Ammon's horn (tissue), 1 donor: ENCODE results near the gene CDH13.

ENCODE experiments used
- DNase-seq: peaks from one replicate; pipeline ENCODE4 v3.0.0-alpha.2; 2016; ENCODE audit warnings: low spot score

CDH13 gene

GRCh38 chr16:82626791-82627261 is at the start of gene CDH13:
TSS of gene CDH13 (plus strand) at chr16:82626969.
- DNase-seq = peak; percentile 60

- peak; percentile 79 for DNase-seq
Measured at GRCh38 chr16:82580298-82580890, 46.4 kb upstream of the CDH13 start.

- no peak for DNase-seq
Measured at GRCh38 chr16:82582975-82583374, 43.8 kb upstream of the CDH13 start.

GRCh38 chr16:82583422-82583821 is 43.3 kb upstream of the CDH13 start:
- DNase-seq = no peak

- DNase-seq = peak; percentile 23
Measured at GRCh38 chr16:82584553-82585152, 42.1 kb upstream of the CDH13 start.

- DNase-seq = no peak
Measured at GRCh38 chr16:82585675-82586074, 41.1 kb upstream of the CDH13 start.

- no peak for DNase-seq
Measured at GRCh38 chr16:82586130-82586529, 40.6 kb upstream of the CDH13 start.

GRCh38 chr16:82587289-82587688 is 39.5 kb upstream of the CDH13 start:
- no peak for DNase-seq

GRCh38 chr16:82589407-82589806 is 37.4 kb upstream of the CDH13 start:
- no peak for DNase-seq

GRCh38 chr16:82594114-82594513 is 32.7 kb upstream of the CDH13 start:
- DNase-seq = no peak

GRCh38 chr16:82598771-82599170 is 28.0 kb upstream of the CDH13 start:
- DNase-seq = no peak

GRCh38 chr16:82601989-82602640 is 24.7 kb upstream of the CDH13 start:
- DNase-seq = no peak

- DNase-seq = peak; percentile 69
Measured at GRCh38 chr16:82603784-82604411, 22.9 kb upstream of the CDH13 start.

- DNase-seq = no peak
Measured at GRCh38 chr16:82605076-82605475, 21.7 kb upstream of the CDH13 start.

- DNase-seq = no peak
Measured at GRCh38 chr16:82605863-82606620, 20.7 kb upstream of the CDH13 start.

GRCh38 chr16:82609140-82609539 is 17.6 kb upstream of the CDH13 start:
- DNase-seq = no peak

GRCh38 chr16:82612263-82612662 is 14.5 kb upstream of the CDH13 start:
- peak; percentile 48 for DNase-seq

GRCh38 chr16:82616356-82616755 is 10.4 kb upstream of the CDH13 start:
- no peak for DNase-seq

- DNase-seq = no peak
Measured at GRCh38 chr16:82621781-82622180, 5.0 kb upstream of the CDH13 start.

GRCh38 chr16:82623241-82623640 is 3.5 kb upstream of the CDH13 start:
- DNase-seq = no peak

- no peak for DNase-seq
Measured at GRCh38 chr16:82625066-82625968, 1.5 kb upstream of the CDH13 start.
